Measurements from ENCODE around the gene DTL. TPM values are rescaled to one million over a fixed set of nuclear protein-coding genes. Genes with fewer than 3 reads are reported as not detected.
A peak's percentile ranks its signal among the peaks of the same experiment; 100 is the strongest.

The DTL gene
- total RNA-seq, 2 experiments from 2014 or later: 59.6 to 60.7 TPM

DNA sequence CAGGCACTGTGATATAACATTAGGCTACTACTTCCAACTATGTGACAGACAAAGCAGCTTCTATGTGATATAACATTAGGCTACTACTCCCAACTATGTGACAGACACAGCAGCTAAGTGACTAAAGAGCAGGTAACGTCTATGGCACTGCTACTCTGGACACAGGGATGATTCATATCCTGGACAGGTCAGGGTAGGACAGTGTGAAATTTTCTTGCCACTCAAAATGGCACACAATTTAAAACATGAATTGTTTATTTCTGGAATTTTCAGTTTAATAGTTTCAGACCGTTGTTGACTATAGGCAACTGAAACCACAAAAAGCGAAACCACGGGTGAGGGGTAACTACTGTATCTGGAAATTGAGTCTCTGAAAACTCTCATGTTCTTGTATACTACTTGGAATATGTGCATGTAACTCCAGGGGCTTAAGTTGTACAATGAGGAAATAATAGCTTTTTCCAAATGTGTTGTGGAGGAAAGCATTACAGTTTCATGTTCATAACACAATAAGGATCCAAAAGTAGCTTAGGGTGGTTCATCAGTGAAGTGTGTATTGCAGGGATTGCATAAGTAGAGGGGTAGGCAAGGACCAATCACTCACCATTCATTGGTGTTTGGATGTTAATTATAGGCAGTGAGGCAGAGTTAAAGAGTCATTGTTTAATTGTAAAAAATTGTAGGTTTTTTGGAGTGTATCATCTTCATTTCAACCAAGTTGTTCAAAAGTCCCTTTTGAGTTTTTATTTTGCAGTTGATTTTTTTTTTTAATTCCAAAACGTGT, 5.3 kb downstream of the DTL start:
- peak overlapping the region; percentile 60 for H3K27ac Mint-ChIP-seq

GRCh38 chr1:212042436-212042835, 6.9 kb downstream of the DTL start:
- CTCF ChIA-PET: interaction anchor here (0.9 kb wide), 1 partner anchor 17 kb away, joined by 4 read pairs; no protein-coding TSS in a partner anchor
- Mint-ChIP-seq H3K27me3 (no peaks in the 10 kb centered on the region), H3K36me3 (ENCODE audit: low read depth) (peaks cover 57% of the 10 kb centered on the region), H3K4me1 (peaks cover 51% of the 10 kb centered on the region), H3K27ac (no peak overlapping the region), H3K4me3 (no peak overlapping the region), H3K9me3 (no peaks in the 10 kb centered on the region)
- no peak for DNase-seq
- POLR2A ChIA-PET: no interaction called here

More for the DNA sequence above, 5.3 kb downstream of the DTL start:
- Mint-ChIP-seq H3K4me3 (peak overlapping the region; percentile 58), H3K9me3 (no peaks in the 10 kb centered on the region), H3K36me3 (ENCODE audit: low read depth) (peaks cover 49% of the 10 kb centered on the region), H3K27me3 (no peaks in the 10 kb centered on the region), H3K4me1 (peaks cover 52% of the 10 kb centered on the region)
- DNase-seq: no peak
- POLR2A ChIA-PET: interaction anchor here (0.9 to 1.5 kb wide), 4 partner anchors 12 to 246 kb away, joined by 3 to 5 read pairs (median 3); no protein-coding TSS in a partner anchor
- CTCF ChIA-PET: interaction anchor here (1.0 to 2.1 kb wide), 5 partner anchors 30 to 415 kb away, joined by 3 to 9 read pairs (median 7); partner anchors contain the start of gene PACC1

GRCh38 chr1:212044851-212045250, 9.3 kb downstream of the DTL start:
- Mint-ChIP-seq H3K4me1 (peaks cover 32% of the 10 kb centered on the region), H3K27ac (no peak overlapping the region), H3K9me3 (no peaks in the 10 kb centered on the region), H3K36me3 (ENCODE audit: low read depth) (peaks cover 65% of the 10 kb centered on the region), H3K4me3 (no peak overlapping the region), H3K27me3 (no peaks in the 10 kb centered on the region)
- CTCF ChIA-PET: interaction anchor here (0.9 to 3.4 kb wide), 4 partner anchors 10 to 247 kb away, joined by 3 to 19 read pairs (median 3); partner anchors contain the start of genes DTL and INTS7
- POLR2A ChIA-PET: interaction anchor here (1.4 kb wide), 1 partner anchor 9 kb away, joined by 4 read pairs; the partner anchor contains the start of genes DTL and INTS7
- DNase-seq: no peak

GRCh38 chr1:212045981-212046380, 10.4 kb downstream of the DTL start:
- Mint-ChIP-seq H3K9me3 (no peaks in the 10 kb centered on the region), H3K27ac (no peak overlapping the region), H3K4me3 (no peak overlapping the region), H3K36me3 (ENCODE audit: low read depth) (peaks cover 68% of the 10 kb centered on the region), H3K27me3 (no peaks in the 10 kb centered on the region), H3K4me1 (peaks cover 23% of the 10 kb centered on the region)
- DNase-seq: no peak
- POLR2A ChIA-PET: interaction anchor here (4.3 kb wide), 1 partner anchor 10 kb away, joined by 24 read pairs; the partner anchor contains the start of genes DTL and INTS7
- CTCF ChIA-PET: interaction anchor here (3.4 kb wide), 1 partner anchor 11 kb away, joined by 19 read pairs; the partner anchor contains the start of genes DTL and INTS7

GRCh38 chr1:212053993-212054392, 18.4 kb downstream of the DTL start:
- no peaks in the 10 kb centered on the region for H3K27me3 Mint-ChIP-seq
- peaks cover 1% of the 10 kb centered on the region for H3K4me1 Mint-ChIP-seq
- H3K36me3 Mint-ChIP-seq (ENCODE audit: low read depth): peaks cover 93% of the 10 kb centered on the region
- H3K27ac Mint-ChIP-seq: no peak overlapping the region
- H3K4me3 Mint-ChIP-seq: no peak overlapping the region
- CTCF ChIA-PET: interaction anchor here (0.7 to 1.3 kb wide), 2 partner anchors 8 to 26 kb away, joined by 3 to 4 read pairs; no protein-coding TSS in a partner anchor
- DNase-seq: no peak
- H3K9me3 Mint-ChIP-seq: peaks cover 17% of the 10 kb centered on the region
- POLR2A ChIA-PET: interaction anchor here (1.7 kb wide), 1 partner anchor 13 kb away, joined by 5 read pairs; no protein-coding TSS in a partner anchor

GRCh38 chr1:212055333-212055732, 19.8 kb downstream of the DTL start:
- Mint-ChIP-seq H3K27ac (no peak overlapping the region), H3K27me3 (no peaks in the 10 kb centered on the region), H3K36me3 (ENCODE audit: low read depth) (peaks cover 88% of the 10 kb centered on the region), H3K9me3 (peaks cover 17% of the 10 kb centered on the region), H3K4me3 (no peak overlapping the region), H3K4me1 (peaks cover 1% of the 10 kb centered on the region)
- POLR2A ChIA-PET: interaction anchor here (1.7 kb wide), 1 partner anchor 14 kb away, joined by 5 read pairs; no protein-coding TSS in a partner anchor
- no peak for DNase-seq
- CTCF ChIA-PET: interaction anchor here (0.6 kb wide), 1 partner anchor 218 kb away, joined by 3 read pairs; no protein-coding TSS in a partner anchor

GRCh38 chr1:212060632-212061472, 25.3 kb downstream of the DTL start:
- H3K27ac Mint-ChIP-seq: peak overlapping the region; percentile 4
- peaks cover 6% of the 10 kb centered on the region for H3K4me1 Mint-ChIP-seq
- H3K9me3 Mint-ChIP-seq: peaks cover 15% of the 10 kb centered on the region
- ChIA-PET POLR2A (interaction anchor here (0.7 kb wide), 1 partner anchor 20 kb away, joined by 3 read pairs; no protein-coding TSS in a partner anchor), CTCF (interaction anchor here (0.9 to 4.7 kb wide), 6 partner anchors 10 to 396 kb away, joined by 3 to 59 read pairs (median 4); no protein-coding TSS in a partner anchor)
- peaks cover 51% of the 10 kb centered on the region for H3K36me3 Mint-ChIP-seq (ENCODE audit: low read depth)
- no peak for DNase-seq
- H3K4me3 Mint-ChIP-seq: no peak overlapping the region
- H3K27me3 Mint-ChIP-seq: no peaks in the 10 kb centered on the region

GRCh38 chr1:212062832-212063438, 27.4 kb downstream of the DTL start:
- ChIA-PET POLR2A (interaction anchor here (1.3 to 1.6 kb wide), 2 partner anchors 13 to 223 kb away, joined by 3 to 6 read pairs; no protein-coding TSS in a partner anchor), CTCF (interaction anchor here (0.7 to 4.7 kb wide), 31 partner anchors 9 to 1747 kb away, joined by 3 to 59 read pairs (median 4); partner anchors contain the start of genes DTL and INTS7)
- peaks cover 51% of the 10 kb centered on the region for H3K36me3 Mint-ChIP-seq (ENCODE audit: low read depth)
- DNase-seq: no peak
- peaks cover 5% of the 10 kb centered on the region for H3K4me1 Mint-ChIP-seq
- peaks cover 2% of the 10 kb centered on the region for H3K9me3 Mint-ChIP-seq
- no peak overlapping the region for H3K27ac Mint-ChIP-seq
- H3K27me3 Mint-ChIP-seq: no peaks in the 10 kb centered on the region
- no peak overlapping the region for H3K4me3 Mint-ChIP-seq

DNA sequence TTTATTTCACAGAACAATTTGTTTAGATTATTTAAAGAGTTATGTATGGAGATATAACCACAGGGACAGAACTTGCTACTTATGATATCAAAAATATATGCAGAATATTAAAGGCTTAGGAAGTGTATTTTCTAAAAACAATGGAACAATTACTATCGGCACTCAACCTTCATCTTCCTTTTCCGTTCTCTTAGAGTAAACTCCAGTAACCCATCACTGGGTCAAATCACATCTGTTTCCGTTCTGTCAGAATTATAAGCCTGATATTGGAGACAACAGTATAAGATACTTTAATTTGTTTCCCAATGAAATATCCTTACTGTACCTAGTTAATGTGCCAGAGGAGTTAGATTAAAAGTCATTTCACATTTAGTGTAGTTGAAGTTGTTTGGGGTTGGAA, 32.2 kb downstream of the DTL start:
- POLR2A ChIA-PET: no interaction called here
- Mint-ChIP-seq H3K9me3 (no peaks in the 10 kb centered on the region), H3K27me3 (no peaks in the 10 kb centered on the region), H3K4me3 (no peak overlapping the region), H3K36me3 (ENCODE audit: low read depth) (peaks cover 65% of the 10 kb centered on the region), H3K4me1 (no peaks in the 10 kb centered on the region), H3K27ac (no peak overlapping the region)
- no peak for DNase-seq
- CTCF ChIA-PET: no interaction called here

DNA sequence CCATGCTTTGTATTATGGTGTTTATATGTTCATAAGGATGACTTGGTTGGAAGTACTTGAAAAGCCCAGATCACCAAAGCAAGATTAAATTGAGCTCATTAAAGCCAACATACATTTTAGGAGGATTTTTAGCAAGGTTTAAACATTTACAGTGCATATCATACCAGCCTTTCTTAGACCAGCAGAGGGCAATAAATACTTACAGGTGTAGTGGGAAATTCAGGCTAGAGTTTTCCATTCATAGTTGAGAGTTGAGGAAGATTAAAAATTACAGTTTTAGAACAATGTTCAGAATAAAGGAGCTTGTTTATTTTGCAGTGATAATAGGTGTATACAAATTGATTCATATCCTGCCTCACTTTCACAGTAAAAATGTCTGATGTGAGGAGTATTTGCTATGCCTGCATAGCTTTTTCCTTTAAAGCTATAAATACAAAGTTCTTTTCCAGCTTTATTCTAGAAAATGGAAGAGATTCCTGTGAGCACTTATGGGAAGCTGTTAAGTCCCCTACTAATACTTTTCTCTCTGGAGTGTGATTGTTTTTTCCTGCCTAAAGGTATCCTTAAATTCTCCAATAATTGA, 35.3 kb downstream of the DTL start:
- Mint-ChIP-seq H3K4me1 (no peaks in the 10 kb centered on the region), H3K27me3 (no peaks in the 10 kb centered on the region), H3K4me3 (no peak overlapping the region), H3K36me3 (ENCODE audit: low read depth) (peaks cover 72% of the 10 kb centered on the region), H3K9me3 (no peaks in the 10 kb centered on the region), H3K27ac (no peak overlapping the region)
- ChIA-PET CTCF (interaction anchor here (0.6 to 5.3 kb wide), 41 partner anchors 8 to 594 kb away, joined by 3 to 81 read pairs (median 5); partner anchors contain the start of genes DTL, INTS7 and PPP2R5A), POLR2A (interaction anchor here (0.9 to 2.7 kb wide), 6 partner anchors 35 to 298 kb away, joined by 3 to 19 read pairs (median 4); partner anchors contain the start of genes DTL, INTS7 and PPP2R5A)
- DNase-seq: no peak

DNA sequence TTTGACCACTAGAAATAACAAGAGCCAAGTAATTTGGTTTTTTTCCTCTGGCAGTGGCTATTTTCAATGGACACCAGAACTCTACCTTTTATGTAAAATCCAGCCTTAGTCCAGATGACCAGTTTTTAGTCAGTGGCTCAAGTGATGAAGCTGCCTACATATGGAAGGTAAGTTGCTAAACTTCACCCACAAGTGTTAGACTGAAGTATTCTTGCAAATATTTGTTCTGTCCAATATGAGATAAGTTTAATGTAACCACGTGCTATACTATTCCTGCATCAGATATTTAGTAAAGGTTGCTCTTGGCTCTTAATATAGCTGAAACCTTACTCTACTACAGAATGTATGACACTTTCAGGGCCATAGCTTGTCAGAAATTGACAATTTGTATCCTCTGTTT, 36.5 kb downstream of the DTL start:
- Mint-ChIP-seq H3K36me3 (ENCODE audit: low read depth) (peaks cover 72% of the 10 kb centered on the region), H3K27ac (no peak overlapping the region), H3K4me3 (no peak overlapping the region), H3K27me3 (no peaks in the 10 kb centered on the region), H3K4me1 (no peaks in the 10 kb centered on the region), H3K9me3 (no peaks in the 10 kb centered on the region)
- POLR2A ChIA-PET: interaction anchor here (2.7 kb wide), 1 partner anchor 215 kb away, joined by 19 read pairs; the partner anchor contains the start of gene PPP2R5A
- CTCF ChIA-PET: interaction anchor here (0.6 to 5.3 kb wide), 14 partner anchors 9 to 391 kb away, joined by 3 to 81 read pairs (median 12); partner anchors contain the start of gene PPP2R5A
- DNase-seq: no peak
